GM12874 (cell line): Measurements from ENCODE around the gene DDX56.
A peak's percentile ranks its signal among the peaks of the same experiment; 100 is the strongest.

Experiments
- CTCF ChIP-seq: IDR thresholded peaks from 2 replicates; pipeline ENCODE4 v1.5.1; 2011; ENCODE audit warnings: low read depth, mild to moderate bottlenecking, control low read depth, low read length, moderate library complexity; ENCODE audit not compliant: insufficient read depth

The DDX56 gene

DNA sequence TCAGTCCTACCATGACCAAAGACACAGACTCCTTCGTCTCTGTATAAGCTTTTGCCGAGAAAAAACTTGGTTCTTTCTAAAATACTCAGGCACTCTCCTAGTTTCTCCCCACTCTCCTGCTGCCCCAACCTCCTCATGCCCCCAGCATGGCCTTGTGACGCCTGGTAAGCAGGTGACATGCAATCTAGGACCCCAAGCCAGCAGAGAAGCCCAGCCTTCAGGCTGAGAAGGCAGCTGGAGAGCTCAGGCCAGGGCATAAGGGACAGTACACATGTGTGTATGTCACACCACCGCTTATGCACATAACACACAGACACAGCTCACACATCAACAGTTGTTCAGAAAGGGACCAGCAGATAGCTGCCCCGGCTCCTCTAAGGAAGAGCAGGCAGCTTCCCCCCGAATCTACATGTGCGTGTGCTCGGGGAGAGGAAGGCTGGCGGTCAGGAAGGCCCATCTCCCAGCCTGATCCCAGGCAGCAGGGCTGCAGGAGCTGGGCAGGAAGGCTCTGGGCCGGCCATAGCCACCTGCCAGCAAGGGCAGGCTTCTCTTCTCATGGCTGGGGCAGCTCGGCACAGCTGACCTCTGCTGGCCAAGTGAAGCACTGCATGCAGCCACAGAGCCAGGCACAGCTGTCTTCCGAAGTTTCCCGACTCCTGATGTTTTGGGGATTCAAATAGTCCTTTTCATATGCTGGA lies 8.5 kb downstream of the DDX56 start:
- TF ChIP-seq CTCF = peak; percentile 99

DNA sequence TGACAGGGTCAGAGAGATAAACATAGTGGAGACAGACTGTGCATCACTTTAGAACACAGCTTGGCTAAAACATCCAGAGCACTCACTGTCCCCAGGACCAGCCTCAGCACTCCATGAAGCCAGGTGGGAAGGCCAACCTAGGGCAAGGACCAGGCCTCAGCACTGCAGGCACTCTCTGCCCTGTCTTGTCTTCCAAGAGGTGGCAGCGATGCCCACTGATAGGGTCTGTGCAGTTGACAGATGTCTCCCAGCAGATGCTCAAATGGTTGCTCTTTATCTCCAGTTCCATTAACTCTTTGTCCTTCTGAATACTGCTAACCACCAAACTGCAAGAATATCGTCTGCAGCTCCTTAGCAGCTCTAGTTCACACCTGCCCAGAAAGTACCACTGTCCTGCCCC lies 9.1 kb downstream of the DDX56 start:
- no peak for TF ChIP-seq CTCF

DNA sequence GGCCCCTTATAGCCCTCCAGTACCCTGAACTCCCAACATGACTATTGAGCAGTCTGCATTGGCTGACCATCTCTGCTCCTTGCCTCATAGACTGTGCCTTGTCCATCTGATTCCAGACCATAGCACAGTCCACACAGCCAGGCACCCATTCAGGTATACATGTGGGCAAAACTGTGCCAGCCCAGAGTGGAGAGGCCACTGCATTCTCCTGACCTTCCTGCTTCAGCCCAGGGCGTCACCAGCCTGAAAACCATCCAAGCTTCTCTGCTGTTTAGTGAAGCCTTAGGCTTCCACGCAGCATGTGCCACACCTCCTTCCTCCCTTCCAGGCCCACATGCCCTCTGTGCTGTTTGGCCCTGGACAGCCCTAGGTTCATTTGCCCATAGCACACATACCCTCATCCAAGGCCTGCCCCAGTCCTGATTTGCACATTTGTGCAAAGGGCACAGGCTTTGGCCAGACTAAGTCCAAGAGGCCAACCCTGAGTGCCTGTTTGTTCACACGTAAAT lies 10.5 kb downstream of the DDX56 start:
- TF ChIP-seq CTCF = no peak

- no peak for TF ChIP-seq CTCF
Observed at GRCh38 chr7:44561962-44562621, 11.6 kb downstream of the DDX56 start.

- TF ChIP-seq CTCF = no peak
Observed at GRCh38 chr7:44561481-44561880, 12.2 kb downstream of the DDX56 start.

DNA sequence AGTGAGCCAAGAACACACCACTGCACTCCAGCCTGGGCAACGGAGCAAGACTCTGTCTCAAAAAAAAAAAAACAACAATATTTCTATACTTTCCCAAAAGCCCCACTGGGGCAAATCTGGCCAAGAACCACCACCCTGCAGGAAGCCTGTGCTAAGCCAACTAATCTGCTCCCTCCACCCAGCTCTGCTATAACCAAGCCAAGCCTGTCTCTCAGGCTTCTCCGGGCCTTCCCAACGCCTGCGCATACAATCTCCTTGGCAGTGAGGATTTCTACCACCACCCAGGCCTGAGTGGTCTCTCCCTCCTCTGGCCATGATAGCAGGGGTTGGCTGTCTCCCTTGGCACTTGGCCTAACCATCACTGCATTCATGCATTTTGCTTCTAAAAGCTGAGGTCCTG lies 14.2 kb downstream of the DDX56 start:
- no peak for TF ChIP-seq CTCF

DNA sequence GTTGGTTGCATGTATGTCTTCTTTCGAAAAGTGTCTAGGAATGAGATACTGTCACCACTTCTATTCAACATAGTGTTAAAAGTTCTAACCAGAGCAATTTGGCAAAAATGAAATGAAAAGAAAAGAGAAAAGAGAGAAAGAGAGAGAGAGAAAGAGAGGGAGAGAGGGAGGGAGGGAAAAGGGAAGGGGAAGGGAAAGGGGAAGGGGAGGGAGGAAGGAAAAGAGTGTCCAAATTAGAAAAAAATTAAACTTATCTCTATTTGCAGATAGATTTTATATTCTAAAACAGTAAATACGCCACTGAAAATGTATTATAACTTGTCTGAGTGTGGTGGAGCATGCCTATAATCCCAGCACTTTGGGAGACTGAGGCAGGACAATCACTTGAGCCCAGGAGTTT lies 16.2 kb downstream of the DDX56 start:
- no peak for TF ChIP-seq CTCF
